Measurements from ENCODE around the gene DQX1. TPM values are rescaled to one million over a fixed set of nuclear protein-coding genes. Genes with fewer than 3 reads are reported as not detected.

The DQX1 gene
- total and polyA plus RNA-seq, 11 donors, result not detected

- no peak overlapping the region for H3K4me3 ChIP-seq
- no peak for ATAC-seq
- peaks cover 21 to 38% (median 32%) of the 10 kb centered on the region in 9 donors for H3K27me3 ChIP-seq
- H3K9me3 ChIP-seq, result no peaks in the 10 kb centered on the region
- no peak for DNase-seq
- 83 to 94% (median 86%) methylated on average over 1 of the region's 1 CpG for WGBS, 4 donors
- peaks cover 5 to 31% (median 26%) of the 10 kb centered on the region in 12 donors for H3K4me1 ChIP-seq
- TF ChIP-seq CTCF (IDR thresholded peaks at IDR 0.05), result no peak
- H3K36me3 ChIP-seq, result peaks cover 0 to 41% (median 40%) of the 10 kb centered on the region in 9 donors
- H3K27ac ChIP-seq, result no peak overlapping the region
- intact Hi-C loops (cut with DNase I), result no loop called here
Observed at GRCh38 chr2:74495440-74495839, 30.6 kb downstream of the DQX1 start.

GRCh38 chr2:74493546-74493945, 32.5 kb downstream of the DQX1 start:
- Histone ChIP-seq H3K9me3 (no peaks in the 10 kb centered on the region), H3K4me1 (peaks cover 5 to 14% (median 11%) of the 10 kb centered on the region in 12 donors), H3K36me3 (peaks cover 0 to 58% (median 46%) of the 10 kb centered on the region in 9 donors), H3K27me3 (peaks cover 6 to 19% (median 13%) of the 10 kb centered on the region in 9 donors), H3K4me3 (no peak overlapping the region), H3K27ac (no peak overlapping the region)
- WGBS, 4 donors, result 88 to 95% (median 91%) methylated on average over 3 of the region's 3 CpGs
- DNase-seq (no peak), ATAC-seq (no peak)
- intact Hi-C loops (cut with DNase I), result no loop called here
- TF ChIP-seq CTCF (IDR thresholded peaks at IDR 0.05) (no peak), POLR2A (IDR thresholded peaks at IDR 0.05) (no peak)

- Histone ChIP-seq H3K27me3 (peaks cover 0 to 2% (median 0%) of the 10 kb centered on the region in 9 donors), H3K27ac (no peak overlapping the region), H3K4me3 (no peak overlapping the region), H3K36me3 (peaks cover 0 to 74% (median 53%) of the 10 kb centered on the region in 9 donors), H3K4me1 (no peaks in the 10 kb centered on the region), H3K9me3 (no peaks in the 10 kb centered on the region)
- intact Hi-C loops (cut with DNase I), result no loop called here
- ATAC-seq (no peak), DNase-seq (no peak)
- TF ChIP-seq CTCF (IDR thresholded peaks at IDR 0.05), result no peak
- TF ChIP-seq POLR2A (IDR thresholded peaks at IDR 0.05), result no peak
- 93 to 98% (median 95%) methylated on average over 11 to 12 of the region's 12 CpGs for WGBS, 4 donors
Observed at GRCh38 chr2:74491648-74492544, 34.1 kb downstream of the DQX1 start.

GRCh38 chr2:74489906-74490305, 36.1 kb downstream of the DQX1 start:
- H3K4me3 ChIP-seq, result no peak overlapping the region
- DNase-seq (no peak), ATAC-seq (no peak)
- WGBS, 4 donors, result 92 to 97% (median 92%) methylated on average over 9 of the region's 9 CpGs; no CpG with 5 or more reads in 1 of the 4 donors
- no peak for TF ChIP-seq POLR2A (IDR thresholded peaks at IDR 0.05)
- TF ChIP-seq CTCF (IDR thresholded peaks at IDR 0.05), result no peak
- no peak overlapping the region for H3K27ac ChIP-seq
- H3K4me1 ChIP-seq, result no peaks in the 10 kb centered on the region
- H3K36me3 ChIP-seq, result peaks cover 0 to 94% (median 69%) of the 10 kb centered on the region in 9 donors
- intact Hi-C loops (cut with DNase I), result loop anchor here in 1 of 10 donors (5.0 kb wide), 1 partner anchor 37 kb away; the partner anchor contains the start of genes AUP1, DQX1 and HTRA2
- no peaks in the 10 kb centered on the region for H3K27me3 ChIP-seq
- no peaks in the 10 kb centered on the region for H3K9me3 ChIP-seq

Data from heart left ventricle (tissue), 16 donors.